Limb (tissue), 2 donors: ENCODE results near the gene CD24.
"Not testable (repeated sequence)": the region's sequence is repeated elsewhere in the genome, so short reads cannot be mapped to it uniquely, and the experiment has no call there.

Experiments
- DNase-seq, 2 donors: peaks; one replicate each; pipeline ENCODE4 v3.0.0-alpha.2; 2016; ENCODE audit errors: extremely low spot score in 2 of 2

CD24 gene

DNA sequence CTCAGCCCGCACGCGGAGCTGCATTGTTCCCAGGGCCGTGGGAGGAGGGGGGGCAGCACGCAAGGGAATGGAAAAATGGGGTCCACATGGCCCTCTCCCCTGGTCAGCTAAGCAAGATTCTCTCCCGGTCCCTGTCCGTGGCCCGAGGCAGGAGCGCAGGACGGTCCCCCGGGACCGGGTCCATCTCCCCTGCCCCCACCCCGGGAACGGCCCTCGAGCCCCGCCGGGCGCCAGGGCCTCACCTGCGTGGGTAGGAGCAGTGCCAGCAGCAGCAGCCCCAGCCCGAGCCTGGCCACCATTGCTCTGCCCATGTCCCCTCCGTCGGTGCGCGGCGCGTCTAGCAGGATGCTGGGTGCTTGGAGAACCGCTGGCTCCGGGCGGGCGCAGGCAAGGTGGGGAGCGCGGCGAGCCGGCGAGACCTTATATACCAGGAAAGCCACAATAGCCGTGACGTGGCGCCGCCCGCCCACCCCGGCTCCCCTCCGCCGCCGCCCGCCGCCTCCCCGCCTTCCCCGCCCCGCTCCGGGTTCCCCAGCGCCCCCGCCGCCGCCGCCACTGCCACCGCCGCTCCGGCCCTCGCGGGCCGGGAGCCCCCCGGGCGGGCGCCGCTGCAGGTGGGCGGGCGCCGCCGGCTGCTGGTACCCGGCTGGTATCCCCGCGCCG lies at the start of gene CD24:
TSS of gene CD24 (minus strand) at position 394 of the 663 bp plus-strand sequence. CDS start at position 311, 83 bp downstream.
- peak in 1 of 2 donors; percentile 89 for DNase-seq

DNA sequence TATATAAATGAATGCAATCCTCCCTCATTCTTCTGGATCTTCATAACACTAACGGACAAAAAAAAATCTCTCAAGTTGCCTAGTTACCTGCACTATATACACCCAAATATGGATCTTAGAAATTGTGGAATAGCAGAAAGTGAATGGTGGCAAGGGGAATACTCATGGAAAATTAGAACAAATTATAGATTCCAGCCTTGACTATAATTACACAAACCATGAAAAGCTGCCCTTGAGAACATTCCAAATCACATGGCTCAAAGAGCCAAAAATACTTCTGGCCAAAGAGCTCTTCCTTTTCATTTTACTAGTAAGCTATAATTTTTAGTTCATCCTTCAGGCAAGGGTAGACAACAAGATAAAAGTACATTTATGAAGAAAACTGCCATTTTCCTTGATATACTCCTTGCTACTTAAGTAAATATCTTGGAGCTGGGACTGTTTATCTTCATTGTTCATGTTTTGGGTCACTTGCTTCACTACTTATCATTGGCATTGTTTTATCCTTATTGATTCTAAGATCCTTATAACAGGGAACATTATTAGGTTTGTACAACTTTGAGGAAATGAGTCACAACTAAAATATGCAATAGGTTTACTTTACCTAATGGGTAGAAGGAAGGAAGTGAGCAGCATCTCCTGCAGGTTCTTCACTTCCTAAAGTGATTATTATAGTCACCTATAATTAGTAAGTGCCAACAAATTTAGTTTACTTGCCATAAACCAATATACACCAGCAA lies 47.1 kb upstream of the CD24 start:
- DNase-seq, result peak in 1 of 2 donors; percentile 13

DNA sequence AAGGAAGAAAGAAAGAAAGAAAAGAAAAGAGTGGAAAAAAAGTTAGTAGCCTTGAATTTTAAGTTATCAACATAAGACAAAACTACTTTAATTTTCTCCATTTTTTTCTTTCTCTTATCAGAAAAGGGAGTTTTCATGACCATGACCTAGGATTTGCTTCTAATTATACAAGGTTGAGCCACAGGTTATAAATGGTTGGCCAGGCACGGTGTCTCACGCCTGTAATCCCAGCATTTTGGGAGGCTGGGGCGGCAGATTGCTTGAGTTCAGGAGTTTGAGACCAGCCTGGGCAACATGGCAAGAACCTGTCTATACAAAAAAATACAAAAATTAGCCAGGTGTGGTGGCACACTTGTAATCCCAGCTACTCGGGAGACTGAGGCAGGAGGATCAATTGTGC lies 45.7 kb upstream of the CD24 start:
- no peak for DNase-seq

DNA sequence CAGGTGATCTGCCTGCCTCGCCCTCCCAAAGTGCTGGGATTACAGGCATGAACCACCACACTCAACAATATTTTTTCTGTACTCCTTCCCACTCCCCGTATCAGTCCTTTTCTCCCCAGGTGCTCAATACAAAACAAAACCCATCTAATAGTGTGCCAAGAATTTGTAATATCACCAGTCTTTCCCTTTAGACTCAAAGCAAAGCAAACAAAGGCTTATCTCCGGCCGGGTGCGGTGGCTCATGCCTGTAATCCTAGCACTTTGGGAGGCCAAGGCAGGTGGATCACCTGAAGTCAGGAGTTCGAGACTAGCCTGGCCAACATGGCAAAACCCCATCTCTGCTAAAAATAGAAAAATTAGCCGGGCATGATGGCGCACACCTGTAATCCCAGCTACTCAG lies 45.1 kb upstream of the CD24 start:
- not testable (repeated sequence) for DNase-seq

GRCh38 chr6:107019047-107019446 lies 44.5 kb upstream of the CD24 start:
- no peak for DNase-seq

- DNase-seq, result no peak
Observed at GRCh38 chr6:107009499-107009898, 35.0 kb upstream of the CD24 start.

DNA sequence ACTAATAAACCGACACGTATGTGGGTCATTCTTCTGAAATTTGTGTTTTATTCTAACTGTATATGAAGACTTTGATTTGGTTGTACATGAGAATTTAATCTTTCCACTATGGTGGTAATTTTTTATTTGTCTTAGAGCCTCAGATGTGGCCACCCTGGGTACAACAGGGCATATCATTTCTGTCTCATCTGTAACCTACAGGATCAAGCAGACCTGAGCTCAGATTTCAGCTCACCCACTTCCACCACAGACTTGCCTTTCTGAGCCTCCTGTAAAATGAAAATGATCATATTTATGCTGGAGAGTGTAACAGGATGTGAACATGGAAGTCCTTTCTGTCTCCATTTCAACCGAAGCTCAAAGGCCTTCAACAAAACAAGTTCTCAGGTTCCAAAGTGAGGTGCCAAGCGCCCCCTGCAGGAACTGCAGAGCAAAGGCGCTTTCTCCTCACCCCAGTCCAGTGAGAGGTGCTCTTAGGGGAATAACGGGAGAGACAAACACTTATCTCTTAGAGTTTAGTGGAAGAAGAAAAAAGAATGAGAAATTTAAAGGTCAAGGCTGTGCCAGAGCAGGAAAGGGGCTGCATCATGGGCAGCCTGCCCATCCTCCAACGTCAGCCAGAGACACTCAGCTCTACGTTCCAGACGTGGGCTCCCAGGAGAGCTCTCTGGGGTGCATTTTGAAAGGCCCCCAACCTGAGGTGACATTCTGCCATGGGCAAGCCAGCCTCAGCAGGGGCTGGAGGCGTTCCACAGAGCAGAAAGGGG lies 23.0 kb upstream of the CD24 start:
- peak; percentile 42 to 67 for DNase-seq

- DNase-seq, result no peak
Observed at GRCh38 chr6:106995640-106996039, 21.1 kb upstream of the CD24 start.

GRCh38 chr6:106989737-106990136 lies 15.2 kb upstream of the CD24 start:
- not testable (repeated sequence) for DNase-seq

GRCh38 chr6:106988664-106989063 lies 14.1 kb upstream of the CD24 start:
- no peak for DNase-seq

- DNase-seq, result peak in 1 of 2 donors; percentile 82
Observed at GRCh38 chr6:106981926-106982325, 7.4 kb upstream of the CD24 start.

GRCh38 chr6:106980926-106981325 lies 6.4 kb upstream of the CD24 start:
- DNase-seq, result no peak

DNA sequence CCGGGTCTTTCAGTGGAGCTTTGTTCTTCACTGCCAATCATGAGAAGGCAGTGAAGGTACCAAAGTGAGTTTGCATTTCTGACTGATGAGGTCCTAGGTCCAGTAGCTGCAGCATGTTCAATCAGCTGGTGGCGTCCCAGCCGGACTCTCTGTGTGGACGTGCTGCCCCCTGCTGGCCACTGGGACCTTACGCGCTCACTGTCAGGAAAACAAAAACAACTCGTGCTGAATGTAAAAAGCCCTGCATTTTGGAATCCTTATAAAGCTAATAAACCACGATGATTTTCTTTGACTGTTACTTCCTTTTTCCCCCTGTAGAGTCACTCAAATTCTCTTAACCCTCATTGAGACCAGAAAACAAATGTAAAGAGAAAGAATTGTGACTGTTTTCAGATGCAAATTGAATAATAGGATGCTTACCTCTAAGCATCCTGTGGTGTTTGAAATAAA lies 4.9 kb upstream of the CD24 start:
- peak; percentile 88 to 92 for DNase-seq

- no peak for DNase-seq
Observed at GRCh38 chr6:106977246-106977645, 2.7 kb upstream of the CD24 start.

GRCh38 chr6:106976270-106976669 lies 1.7 kb upstream of the CD24 start:
- DNase-seq, result no peak

DNA sequence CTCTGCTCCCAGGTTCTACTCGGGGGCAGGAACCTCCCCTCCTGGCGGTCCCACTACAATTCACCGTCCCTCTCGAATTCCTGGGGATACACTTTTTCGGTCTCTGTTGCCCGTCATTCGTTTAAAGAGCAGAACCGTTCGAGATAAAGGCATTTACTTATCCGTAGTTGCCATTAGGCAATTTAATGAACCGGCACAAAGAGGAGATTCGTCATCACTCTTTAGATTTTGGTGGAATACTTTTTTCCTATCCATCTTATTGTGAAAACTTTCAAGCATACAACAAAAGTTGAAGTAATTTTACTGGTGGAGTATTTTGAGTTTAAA lies 1.2 kb upstream of the CD24 start:
- no peak for DNase-seq

- peak in 1 of 2 donors; percentile 81 for DNase-seq
Observed at GRCh38 chr6:106974999-106975737, 639 bp upstream of the CD24 start.

- no peak for DNase-seq
Observed at GRCh38 chr6:106973836-106974335, 643 bp downstream of the CD24 start.

DNA sequence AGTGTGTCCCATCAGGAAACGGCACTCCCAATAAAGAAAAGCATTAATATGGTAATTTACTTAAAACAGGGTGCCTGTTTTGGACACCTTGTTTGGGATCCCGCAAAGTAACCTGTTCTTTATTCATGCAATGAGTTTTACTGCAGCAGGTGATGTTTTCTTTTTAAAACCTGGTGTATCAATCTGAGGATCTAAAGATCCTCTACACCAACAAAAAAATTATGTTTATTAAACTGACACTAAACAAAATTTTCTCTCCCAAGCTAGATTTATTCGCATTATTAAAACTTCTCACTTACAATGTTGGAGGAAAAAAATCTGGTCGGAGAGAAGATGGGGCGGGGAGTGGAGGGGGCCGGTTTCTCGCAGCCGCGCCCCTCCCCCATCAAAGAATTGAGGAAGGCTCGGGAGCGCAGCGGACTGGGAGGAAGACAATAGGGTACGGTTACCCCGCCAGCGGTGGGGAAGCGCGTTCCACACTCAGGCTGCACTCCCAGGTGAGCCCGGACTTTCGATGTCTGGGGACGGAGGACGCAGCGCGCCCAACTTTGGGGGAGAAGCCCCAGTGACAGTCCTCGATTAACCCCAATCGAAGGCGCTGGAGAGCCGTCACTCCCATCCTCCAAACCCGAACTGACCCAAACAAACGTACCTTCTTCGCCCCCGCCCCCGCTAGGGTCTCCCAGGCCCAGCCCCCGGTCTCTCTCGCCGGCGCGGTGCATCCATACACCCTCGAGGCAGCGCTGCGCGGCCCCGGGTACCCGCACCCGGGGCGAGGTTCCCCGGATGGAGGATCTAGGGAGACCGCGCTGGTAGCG lies 1.3 kb downstream of the CD24 start:
- peak in 1 of 2 donors; percentile 70 for DNase-seq

DNA sequence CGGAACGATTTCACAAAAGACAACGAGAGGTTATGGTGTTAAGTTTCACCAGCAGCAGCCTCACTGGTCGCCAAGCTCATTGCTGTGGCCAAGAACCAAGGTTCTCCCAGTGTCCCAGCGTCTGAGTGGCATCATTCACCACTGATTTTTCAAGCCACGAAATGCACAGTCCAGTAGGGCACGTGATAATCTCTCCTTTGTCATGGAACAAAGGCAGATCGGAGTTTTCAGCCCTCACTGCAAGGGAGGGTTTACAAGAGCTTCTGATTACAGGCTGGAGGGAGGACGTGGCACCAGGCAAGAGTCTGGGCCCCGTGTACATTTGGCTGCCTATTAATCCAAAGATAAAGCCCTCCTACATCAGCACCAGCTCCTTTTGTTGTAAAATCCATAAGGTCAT lies 2.0 kb downstream of the CD24 start:
- peak in 1 of 2 donors; percentile 32 for DNase-seq
